Tibial nerve (tissue), 3 donors: ENCODE results near the gene BANP.
"Not testable (repeated sequence)": the region's sequence is repeated elsewhere in the genome, so short reads cannot be mapped to it uniquely, and the experiment has no call there.

Experiments
- CTCF ChIP-seq, 5 experiments: fragments of 200-600 bp in 3 of 5; fragments of 450-650 bp in 2 of 5; sonication (generic) in 3 of 5; IDR thresholded peaks; one replicate each; pipeline ENCODE4 v1.5.1; 2016 to 2019; ENCODE audit warnings: antibody characterized with exemption in 5 of 5, mild to moderate bottlenecking in 3 of 5, moderate library complexity in 2 of 5
- POLR2A ChIP-seq, 2 donors: fragments of 450-650 bp; IDR thresholded peaks; one replicate each; pipeline ENCODE4 v1.6.1; 2017; ENCODE audit warnings: antibody characterized with exemption in 2 of 2, mild to moderate bottlenecking in 2 of 2, moderate library complexity in 2 of 2

GRCh38 chr16:88036640-88036996 is 85.4 kb downstream of the BANP start:
- not testable (repeated sequence) for TF ChIP-seq CTCF, POLR2A (IDR thresholded peaks at IDR 0.05)
